Mammary epithelial cell (primary cell): ENCODE results near the gene STAT6.

ENCODE experiments used
- EZH2 ChIP-seq: IDR thresholded peaks from 2 replicates; pipeline ENCODE4 v1.6.1; 2012; ENCODE audit warnings: low read length, inconsistent platforms, borderline replicate concordance
- TF ChIP-seq, protein P1 (sequence below), 2 donors: IDR thresholded peaks in 1 of 2; conservative IDR thresholded peaks in 1 of 2; 2 replicates each; pipeline ENCODE4 v1.5.1; 2011 to 2012; ENCODE audit warnings: inconsistent platforms in 2 of 2, low read length in 2 of 2, mild to moderate bottlenecking in 2 of 2, control low read depth in 1 of 2, low read depth in 1 of 2; ENCODE audit not compliant: insufficient read depth in 1 of 2; ENCODE audit errors: extremely low read depth in 1 of 2

DNA sequence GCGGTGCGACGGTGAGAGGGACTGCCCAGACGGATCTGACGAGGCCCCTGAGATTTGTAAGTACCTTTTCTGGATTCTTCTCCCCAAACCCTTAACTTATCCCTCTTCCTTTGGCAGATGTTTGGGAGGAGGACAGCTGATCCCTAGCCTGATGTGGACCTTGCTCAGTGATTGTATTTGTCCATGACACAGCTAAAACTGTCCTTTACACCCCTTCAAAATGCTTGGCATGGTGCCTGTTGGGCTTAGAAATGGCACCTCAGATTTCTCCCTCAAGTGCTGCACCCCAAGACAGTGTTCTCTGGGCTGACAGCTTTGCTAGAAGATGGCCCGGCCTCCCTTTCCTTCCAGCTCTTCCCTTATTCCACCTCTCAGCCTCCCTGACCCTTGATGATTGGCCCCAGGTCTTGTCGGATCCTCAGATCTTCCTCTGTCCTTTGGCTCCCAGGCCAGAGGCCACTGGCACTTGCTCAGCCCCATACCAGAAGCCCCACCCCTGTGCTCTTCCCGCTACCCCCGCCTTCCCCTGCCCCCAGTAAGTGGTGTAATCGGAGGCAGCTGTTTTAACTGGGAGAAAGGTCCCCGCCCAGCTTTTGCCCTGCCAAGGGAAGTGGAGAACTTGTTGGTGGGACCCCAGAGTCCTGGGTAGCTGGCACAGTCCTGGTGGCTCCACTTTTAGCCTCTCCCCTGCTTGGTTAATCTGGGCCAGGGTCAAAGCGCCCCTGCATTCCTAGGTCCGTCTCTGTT is 27.5 kb upstream of the STAT6 start:
- TF ChIP-seq, protein P1, sequence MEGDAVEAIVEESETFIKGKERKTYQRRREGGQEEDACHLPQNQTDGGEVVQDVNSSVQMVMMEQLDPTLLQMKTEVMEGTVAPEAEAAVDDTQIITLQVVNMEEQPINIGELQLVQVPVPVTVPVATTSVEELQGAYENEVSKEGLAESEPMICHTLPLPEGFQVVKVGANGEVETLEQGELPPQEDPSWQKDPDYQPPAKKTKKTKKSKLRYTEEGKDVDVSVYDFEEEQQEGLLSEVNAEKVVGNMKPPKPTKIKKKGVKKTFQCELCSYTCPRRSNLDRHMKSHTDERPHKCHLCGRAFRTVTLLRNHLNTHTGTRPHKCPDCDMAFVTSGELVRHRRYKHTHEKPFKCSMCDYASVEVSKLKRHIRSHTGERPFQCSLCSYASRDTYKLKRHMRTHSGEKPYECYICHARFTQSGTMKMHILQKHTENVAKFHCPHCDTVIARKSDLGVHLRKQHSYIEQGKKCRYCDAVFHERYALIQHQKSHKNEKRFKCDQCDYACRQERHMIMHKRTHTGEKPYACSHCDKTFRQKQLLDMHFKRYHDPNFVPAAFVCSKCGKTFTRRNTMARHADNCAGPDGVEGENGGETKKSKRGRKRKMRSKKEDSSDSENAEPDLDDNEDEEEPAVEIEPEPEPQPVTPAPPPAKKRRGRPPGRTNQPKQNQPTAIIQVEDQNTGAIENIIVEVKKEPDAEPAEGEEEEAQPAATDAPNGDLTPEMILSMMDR (conservative IDR thresholded peaks at IDR 0.05 in 1 of 2, IDR thresholded peaks at IDR 0.05 in 1 of 2; ENCODE audit: extremely low read depth in 1 of 2, insufficient read depth in 1 of 2, low read depth in 1 of 2, low read length in 2 of 2) = no peak
- no peak for TF ChIP-seq EZH2
